Measurements from ENCODE around the gene MARF1.
"Not testable (repeated sequence)": the region's sequence is repeated elsewhere in the genome, so short reads cannot be mapped to it uniquely, and the experiment has no call there.

MARF1 gene

DNA sequence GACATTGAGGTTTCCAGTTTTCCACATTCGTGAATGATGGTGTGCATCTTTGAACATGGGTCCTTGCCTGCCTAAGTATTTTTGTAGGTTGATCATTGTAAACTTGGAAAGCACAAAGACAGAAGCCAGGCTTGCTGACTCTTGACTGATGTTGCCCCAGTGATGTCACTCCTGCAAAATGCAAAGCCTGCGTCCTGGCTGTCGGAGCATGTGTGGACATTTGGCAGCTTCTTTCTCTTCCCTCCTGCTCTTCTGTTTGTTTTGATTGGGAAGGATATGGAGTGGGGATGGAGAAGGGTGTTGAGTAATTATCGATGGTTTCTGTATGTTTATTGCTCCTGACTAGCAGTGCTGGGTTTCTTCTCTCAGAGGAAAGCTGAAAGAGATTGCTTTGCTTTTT is 10.3 kb upstream of the MARF1 start:
- FAIRE-seq (no peak), DNase-seq (ENCODE audit: insufficient read length, low spot score) (no peak)
- TF ChIP-seq TAF1 (IDR thresholded peaks at IDR 0.05; ENCODE audit: low read depth, low read length): no peak
- no peak for TF ChIP-seq POLR2A (IDR thresholded peaks at IDR 0.05; ENCODE audit: low read depth, low read length)
- TF ChIP-seq POU2F2 (IDR thresholded peaks at IDR 0.05; ENCODE audit: low read depth, low read length): no peak
- TF ChIP-seq PAX5 (IDR thresholded peaks at IDR 0.05; ENCODE audit: insufficient read depth, low read length, severe bottlenecking): no peak
- no peak for TF ChIP-seq POLR2AphosphoS5 (IDR thresholded peaks at IDR 0.05; ENCODE audit: low read depth, low read length)
- TF ChIP-seq SPI1 (IDR thresholded peaks at IDR 0.05; ENCODE audit: low read depth, low read length): no peak

GRCh38 chr16:15652293-15653001 is 9.5 kb upstream of the MARF1 start:
- FAIRE-seq: no peak
- TF ChIP-seq POLR2AphosphoS5 (IDR thresholded peaks at IDR 0.05; ENCODE audit: low read depth, low read length) (no peak), SPI1 (IDR thresholded peaks at IDR 0.05; ENCODE audit: low read depth, low read length) (no peak), POLR2A (IDR thresholded peaks at IDR 0.05; ENCODE audit: low read depth, low read length) (no peak), POU2F2 (IDR thresholded peaks at IDR 0.05; ENCODE audit: low read depth, low read length) (no peak), TAF1 (IDR thresholded peaks at IDR 0.05; ENCODE audit: low read depth, low read length) (no peak), PAX5 (IDR thresholded peaks at IDR 0.05; ENCODE audit: insufficient read depth, low read length, severe bottlenecking) (no peak)
- no peak for DNase-seq (ENCODE audit: insufficient read length, low spot score)

DNA sequence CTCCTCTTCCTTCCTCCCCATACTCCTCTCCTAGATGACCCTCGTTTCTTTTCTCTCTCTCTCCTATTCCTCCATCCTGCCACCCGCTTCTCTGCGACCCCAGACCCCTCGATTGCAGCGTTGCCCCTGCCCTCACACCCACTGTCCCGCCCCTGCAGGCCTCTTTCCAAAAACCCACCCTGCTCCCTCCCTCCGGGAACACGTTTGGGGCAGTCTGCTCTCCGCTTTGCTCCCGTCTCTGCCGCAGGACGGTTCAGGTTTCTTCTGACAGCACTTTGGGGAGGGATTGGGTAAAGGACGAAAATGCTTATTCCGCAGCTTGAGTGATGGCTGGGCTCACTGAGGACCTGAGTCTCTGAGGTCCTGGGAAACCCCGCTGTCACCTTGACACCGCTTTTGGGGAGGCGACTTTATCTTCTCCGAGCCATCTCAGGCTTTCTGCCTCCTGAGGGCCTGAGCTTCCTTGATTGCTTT is 7.8 kb upstream of the MARF1 start:
- DNase-seq (ENCODE audit: insufficient read length, low spot score): peak; percentile 39
- TF ChIP-seq TAF1 (IDR thresholded peaks at IDR 0.05; ENCODE audit: low read depth, low read length) (no peak), PAX5 (IDR thresholded peaks at IDR 0.05; ENCODE audit: insufficient read depth, low read length, severe bottlenecking) (no peak), SPI1 (IDR thresholded peaks at IDR 0.05; ENCODE audit: low read depth, low read length) (no peak), POLR2A (IDR thresholded peaks at IDR 0.05; ENCODE audit: low read depth, low read length) (peak; percentile 54; the same call in 1 of the 2 replicates), POU2F2 (IDR thresholded peaks at IDR 0.05; ENCODE audit: low read depth, low read length) (no peak), POLR2AphosphoS5 (IDR thresholded peaks at IDR 0.05; ENCODE audit: low read depth, low read length) (0 out of 2 replicates have a peak, but pooled peaks have one; percentile 11)
- FAIRE-seq: no peak

DNA sequence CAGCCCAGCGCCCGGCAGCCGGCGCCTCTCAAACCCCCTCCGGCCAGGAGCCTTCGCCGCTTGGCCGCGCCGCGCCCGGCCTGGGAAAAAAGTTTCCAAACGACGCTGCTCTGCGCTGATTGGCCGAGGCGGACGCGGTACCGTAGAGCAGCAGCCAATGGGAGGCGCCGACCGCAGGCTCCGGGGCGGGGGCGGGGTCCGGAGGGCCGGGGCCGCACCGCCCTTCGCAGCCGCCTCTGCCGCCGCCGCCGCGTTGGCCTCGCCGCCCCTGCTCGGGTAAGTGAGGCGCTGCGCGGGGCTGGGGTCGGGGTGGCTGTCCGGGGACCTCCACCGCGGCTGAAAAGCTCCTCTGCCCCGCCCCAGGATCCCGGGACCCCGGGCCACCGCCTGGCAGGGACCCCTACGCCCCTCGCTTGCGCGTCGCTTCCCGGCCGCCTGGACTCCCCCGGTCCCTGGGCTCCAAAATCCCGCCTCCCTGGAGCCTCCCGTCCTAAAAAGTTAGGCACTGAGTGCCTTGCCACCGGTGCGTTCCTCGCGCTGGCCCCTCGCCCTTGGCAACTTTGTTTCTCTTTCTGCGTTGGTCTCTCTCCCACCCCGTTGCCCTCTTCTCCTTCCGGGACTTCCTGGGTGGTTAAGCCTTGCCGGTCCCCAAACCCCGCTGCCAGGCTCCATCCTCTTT is 7.2 kb upstream of the MARF1 start, which contains the start of gene NDE1:
Gene NDE1, plus strand, starts transcription at position 227 of the 679 bp plus-strand sequence. CDS start 14,534 bp downstream, outside the sequence.
- FAIRE-seq: peak; percentile 66
- 0 out of 2 replicates have a peak, but pooled peaks have one; percentile 7 for TF ChIP-seq POLR2AphosphoS5 (IDR thresholded peaks at IDR 0.05; ENCODE audit: low read depth, low read length)
- TF ChIP-seq POLR2A (IDR thresholded peaks at IDR 0.05; ENCODE audit: low read depth, low read length): peak; percentile 48
- 0 out of 2 replicates have a peak, but pooled peaks have one; percentile 13 for TF ChIP-seq TAF1 (IDR thresholded peaks at IDR 0.05; ENCODE audit: low read depth, low read length)
- TF ChIP-seq SPI1 (IDR thresholded peaks at IDR 0.05; ENCODE audit: low read depth, low read length): no peak
- TF ChIP-seq POU2F2 (IDR thresholded peaks at IDR 0.05; ENCODE audit: low read depth, low read length): peak; percentile 21; the same call in 1 of the 2 replicates
- peak; percentile 89 for DNase-seq (ENCODE audit: insufficient read length, low spot score)

GRCh38 chr16:15649727-15650018 is 6.7 kb upstream of the MARF1 start:
- TF ChIP-seq POLR2A (IDR thresholded peaks at IDR 0.05; ENCODE audit: low read depth, low read length) (0 out of 2 replicates have a peak, but pooled peaks have one; percentile 10), POU2F2 (IDR thresholded peaks at IDR 0.05; ENCODE audit: low read depth, low read length) (no peak)
- DNase-seq (ENCODE audit: insufficient read length, low spot score) (no peak), FAIRE-seq (no peak)

DNA sequence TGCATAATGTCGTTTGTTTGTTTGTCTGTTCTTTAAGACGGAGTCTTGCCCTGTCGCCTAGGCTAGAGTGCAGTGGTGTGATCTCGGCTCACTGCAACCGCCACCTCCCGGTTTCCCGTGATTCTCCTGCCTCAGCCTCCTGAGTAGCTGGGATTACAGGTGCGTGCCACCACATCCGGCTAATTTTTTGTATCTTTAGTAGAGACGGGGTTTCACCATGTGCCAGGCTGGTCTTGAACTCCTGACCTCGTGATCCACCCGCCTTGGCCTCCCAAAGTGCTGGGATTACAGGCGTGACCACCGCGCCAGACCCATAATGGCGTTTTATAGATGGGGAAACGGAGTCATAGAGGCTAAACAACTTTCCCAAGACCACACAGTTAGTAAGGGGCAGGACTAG is 6.4 kb upstream of the MARF1 start:
- not testable (repeated sequence) for DNase-seq (ENCODE audit: insufficient read length, low spot score); FAIRE-seq

DNA sequence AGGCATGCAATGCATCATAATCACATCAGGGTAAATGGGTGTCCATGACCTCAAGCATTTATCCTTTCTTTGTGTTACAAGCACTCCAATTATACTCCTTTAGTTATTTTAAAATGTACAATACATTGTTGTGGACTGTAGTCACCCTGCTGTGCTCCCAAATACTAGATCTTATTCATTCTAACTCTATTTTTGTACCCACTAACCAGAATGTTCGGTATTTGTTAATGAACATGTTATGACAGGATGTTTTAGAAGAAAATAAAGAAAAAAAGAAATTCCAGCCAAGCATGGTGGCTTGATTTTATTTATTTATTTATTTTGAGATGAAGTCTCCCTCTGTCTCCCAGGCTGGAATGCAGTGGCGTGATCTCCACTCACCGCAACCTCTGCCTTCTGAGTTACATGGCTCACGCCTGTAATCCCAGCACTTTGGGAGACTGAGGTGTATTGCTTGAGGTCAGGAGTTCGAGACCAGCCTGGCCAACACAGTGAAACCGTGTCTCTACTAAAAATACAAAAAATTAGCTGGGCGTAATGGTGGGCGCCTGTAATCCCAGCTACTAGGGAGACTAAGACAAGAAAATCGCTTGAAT is 5.3 kb upstream of the MARF1 start:
- no peak for FAIRE-seq
- no peak for TF ChIP-seq TAF1 (IDR thresholded peaks at IDR 0.05; ENCODE audit: low read depth, low read length)
- TF ChIP-seq SPI1 (IDR thresholded peaks at IDR 0.05; ENCODE audit: low read depth, low read length): no peak
- no peak for TF ChIP-seq POLR2AphosphoS5 (IDR thresholded peaks at IDR 0.05; ENCODE audit: low read depth, low read length)
- no peak for TF ChIP-seq POU2F2 (IDR thresholded peaks at IDR 0.05; ENCODE audit: low read depth, low read length)
- no peak for DNase-seq (ENCODE audit: insufficient read length, low spot score)

DNA sequence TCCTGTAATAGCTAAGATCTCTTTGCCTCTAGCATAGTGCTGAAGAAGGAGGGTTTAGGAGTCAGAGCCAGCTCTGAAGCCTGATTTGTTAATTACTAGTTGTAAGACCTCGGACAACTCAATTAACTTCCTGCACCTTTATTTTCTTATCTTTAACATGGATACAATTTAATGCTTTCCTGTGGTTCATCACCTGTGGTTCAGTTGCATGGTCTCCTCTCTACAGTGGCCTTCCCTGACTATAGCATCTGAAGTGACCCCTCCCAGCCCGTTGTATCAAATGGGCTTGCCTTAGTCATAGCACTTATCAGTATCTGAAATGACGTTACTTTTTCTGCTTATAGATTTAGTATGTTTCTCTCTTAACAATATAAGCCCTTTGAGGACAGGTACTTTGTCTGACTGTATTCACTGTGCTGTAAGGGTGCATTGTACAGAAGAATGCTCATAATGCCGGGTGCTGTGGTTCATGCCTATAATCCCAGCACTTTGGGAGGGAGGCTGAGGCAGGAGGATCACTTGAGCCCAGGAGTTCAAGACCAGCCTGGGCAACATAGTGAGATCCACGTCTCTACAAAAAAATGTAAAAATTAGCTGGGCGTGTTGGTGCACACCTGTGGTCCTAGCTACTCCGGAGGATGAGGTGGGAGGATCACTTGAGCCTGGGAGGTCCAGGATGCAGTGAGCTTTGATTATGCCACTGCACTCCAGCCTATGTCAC is 4.5 kb upstream of the MARF1 start:
- FAIRE-seq (no peak), DNase-seq (ENCODE audit: insufficient read length, low spot score) (no peak)
- TF ChIP-seq POLR2AphosphoS5 (IDR thresholded peaks at IDR 0.05; ENCODE audit: low read depth, low read length): no peak
- no peak for TF ChIP-seq POLR2A (IDR thresholded peaks at IDR 0.05; ENCODE audit: low read depth, low read length)
- TF ChIP-seq TAF1 (IDR thresholded peaks at IDR 0.05; ENCODE audit: low read depth, low read length): no peak
- no peak for TF ChIP-seq SPI1 (IDR thresholded peaks at IDR 0.05; ENCODE audit: low read depth, low read length)
- no peak for TF ChIP-seq POU2F2 (IDR thresholded peaks at IDR 0.05; ENCODE audit: low read depth, low read length)
- TF ChIP-seq PAX5 (IDR thresholded peaks at IDR 0.05; ENCODE audit: insufficient read depth, low read length, severe bottlenecking): no peak

DNA sequence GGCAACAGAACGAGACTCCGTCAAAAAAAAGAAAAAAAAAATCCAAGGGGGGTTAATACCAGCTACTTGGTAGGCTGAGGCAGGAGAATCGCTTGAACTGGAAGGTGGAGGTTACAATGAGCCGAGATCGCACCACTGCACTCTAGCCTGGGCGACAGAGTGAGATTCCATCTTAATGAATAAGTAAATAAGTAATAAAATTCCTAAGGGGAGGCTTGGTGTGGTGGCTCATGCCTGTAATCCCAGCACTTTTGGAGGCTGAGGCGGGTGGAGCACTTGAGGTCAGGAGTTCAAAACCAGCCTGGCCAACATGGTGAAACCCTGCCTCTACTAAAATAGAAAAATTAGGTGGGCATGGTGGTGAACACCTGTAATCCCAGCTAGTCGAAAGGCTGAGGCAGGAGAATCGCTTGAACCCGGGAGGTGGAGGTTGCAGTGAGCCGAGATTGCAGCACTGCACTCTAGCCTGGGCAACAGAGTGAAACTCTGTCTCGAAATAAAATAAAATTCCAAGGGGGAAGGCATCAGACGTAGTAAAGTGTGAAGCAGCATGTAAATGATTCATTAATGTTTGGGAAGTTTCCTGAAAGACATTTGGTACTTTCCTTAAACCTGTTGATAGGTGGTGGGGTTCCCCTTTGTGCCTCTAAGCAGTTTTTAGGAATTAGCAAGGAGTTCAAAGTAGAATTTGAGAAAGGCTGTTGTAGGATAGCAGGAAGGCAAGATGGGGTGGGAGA is 3.8 kb upstream of the MARF1 start:
- not testable (repeated sequence) for DNase-seq (ENCODE audit: insufficient read length, low spot score); FAIRE-seq

DNA sequence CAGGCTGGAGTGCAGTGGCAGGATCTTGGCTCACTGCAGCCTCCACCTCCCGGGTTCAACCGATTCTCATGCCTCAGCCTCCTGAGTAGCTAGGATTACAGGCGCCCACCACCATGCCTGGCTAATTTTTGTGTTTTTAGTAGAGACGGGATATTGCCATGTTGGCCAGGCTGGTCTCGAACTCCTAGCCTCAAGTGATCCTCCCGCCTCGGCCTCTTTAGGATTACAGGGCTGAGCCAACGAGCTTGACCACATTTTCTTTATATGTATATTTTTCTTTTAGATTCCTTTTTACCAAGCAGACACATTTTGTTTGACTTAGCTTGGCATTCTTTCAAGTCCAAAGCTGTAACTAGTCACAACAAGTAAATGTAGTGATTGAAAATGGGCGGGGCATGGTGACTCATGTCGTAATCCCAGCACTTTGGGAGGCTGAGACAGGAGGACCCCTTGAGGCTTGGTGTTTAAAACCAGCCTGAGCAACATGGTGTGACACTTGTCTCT is 2.1 kb upstream of the MARF1 start:
- DNase-seq (ENCODE audit: insufficient read length, low spot score); FAIRE-seq: not testable (repeated sequence)

Data from GM12891 (cell line).